HEK293 (cell line): ENCODE data around the gene PAEP.

ENCODE experiments used
- CTCF ChIP-seq: fragments of 450-650 bp; formaldehyde crosslinking; IDR thresholded peaks from 2 replicates; pipeline ENCODE4 v1.5.1; 2016; ENCODE audit warnings: missing biosample characterization, missing genetic modification characterization
- GLI2 ChIP-seq: fragments of 450-650 bp; formaldehyde crosslinking; IDR thresholded peaks from 2 replicates; pipeline ENCODE4; 2017; ENCODE audit warnings: missing biosample characterization, missing genetic modification characterization, low read depth, borderline replicate concordance
- OVOL3 ChIP-seq: fragments of 450-650 bp; formaldehyde crosslinking; IDR thresholded peaks from 2 replicates; pipeline ENCODE4 v1.5.1; 2016; ENCODE audit warnings: missing biosample characterization, missing genetic modification characterization
- PRDM10 ChIP-seq: fragments of 450-650 bp; formaldehyde crosslinking; IDR thresholded peaks from 2 replicates; pipeline ENCODE4 v1.5.1; 2016; ENCODE audit warnings: missing biosample characterization, missing genetic modification characterization
- REPIN1 ChIP-seq: fragments of 450-650 bp; formaldehyde crosslinking; IDR thresholded peaks from 2 replicates; pipeline ENCODE4 v1.5.1; 2017; ENCODE audit warnings: missing biosample characterization, missing genetic modification characterization, low read depth
- REST ChIP-seq: fragments of 450-650 bp; formaldehyde crosslinking; IDR thresholded peaks from 2 replicates; pipeline ENCODE4 v1.5.1; 2016; ENCODE audit warnings: missing biosample characterization, missing genetic modification characterization
- ZBTB17 ChIP-seq: fragments of 450-650 bp; formaldehyde crosslinking; IDR thresholded peaks from 2 replicates; pipeline ENCODE4 v1.5.1; 2016; ENCODE audit warnings: missing biosample characterization, missing genetic modification characterization
- ZBTB21 ChIP-seq: fragments of 450-650 bp; formaldehyde crosslinking; IDR thresholded peaks from 2 replicates; pipeline ENCODE4 v1.5.1; 2017; ENCODE audit warnings: missing biosample characterization, missing genetic modification characterization
- ZNF24 ChIP-seq: fragments of 450-650 bp; formaldehyde crosslinking; IDR thresholded peaks from 2 replicates; pipeline ENCODE4 v1.5.1; 2016; ENCODE audit warnings: missing biosample characterization, missing genetic modification characterization
- ZNF510 ChIP-seq: fragments of 450-650 bp; formaldehyde crosslinking; IDR thresholded peaks from 2 replicates; pipeline ENCODE4 v1.5.1; 2018; ENCODE audit warnings: mild to moderate bottlenecking, missing genetic modification characterization, missing biosample characterization; ENCODE audit not compliant: insufficient replicate concordance
- ZNF645 ChIP-seq: fragments of 450-650 bp; formaldehyde crosslinking; IDR thresholded peaks from 2 replicates; pipeline ENCODE4; 2016; ENCODE audit warnings: missing biosample characterization, missing genetic modification characterization
- ZNF701 ChIP-seq: fragments of 450-650 bp; formaldehyde crosslinking; IDR thresholded peaks from 2 replicates; pipeline ENCODE4 v1.5.1; 2016; ENCODE audit warnings: missing biosample characterization, missing genetic modification characterization
- ZSCAN23 ChIP-seq: fragments of 450-650 bp; formaldehyde crosslinking; IDR thresholded peaks from 2 replicates; pipeline ENCODE4 v1.5.1; 2016; ENCODE audit warnings: missing biosample characterization, missing genetic modification characterization

GRCh38 chr9:135580664-135581380, 19.3 kb downstream of the PAEP start:
- TF ChIP-seq CTCF (tag by site-specific recombination) = no peak
- no peak for TF ChIP-seq ZNF510
- TF ChIP-seq ZSCAN23 (tag by site-specific recombination) = no peak
- no peak for TF ChIP-seq REST (tag by site-specific recombination)
- TF ChIP-seq ZNF645 (tag by site-specific recombination) = no peak
- TF ChIP-seq ZNF701 (tag by site-specific recombination) = no peak
- TF ChIP-seq PRDM10 (tag by site-specific recombination) = no peak
- TF ChIP-seq ZNF24 (tag by site-specific recombination) = no peak
- no peak for TF ChIP-seq OVOL3 (tag by site-specific recombination)
- TF ChIP-seq GLI2 (tag by site-specific recombination) = no peak
- no peak for TF ChIP-seq ZBTB17 (tag by site-specific recombination)
- no peak for TF ChIP-seq REPIN1 (tag by site-specific recombination)
- no peak for TF ChIP-seq ZBTB21 (tag by site-specific recombination)
